ENCODE data around the gene FBLN1.
A peak's percentile ranks its signal among the peaks of the same experiment; 100 is the strongest.
"Not testable (repeated sequence)": the region's sequence is repeated elsewhere in the genome, so short reads cannot be mapped to it uniquely, and the experiment has no call there.

FBLN1 gene

DNA sequence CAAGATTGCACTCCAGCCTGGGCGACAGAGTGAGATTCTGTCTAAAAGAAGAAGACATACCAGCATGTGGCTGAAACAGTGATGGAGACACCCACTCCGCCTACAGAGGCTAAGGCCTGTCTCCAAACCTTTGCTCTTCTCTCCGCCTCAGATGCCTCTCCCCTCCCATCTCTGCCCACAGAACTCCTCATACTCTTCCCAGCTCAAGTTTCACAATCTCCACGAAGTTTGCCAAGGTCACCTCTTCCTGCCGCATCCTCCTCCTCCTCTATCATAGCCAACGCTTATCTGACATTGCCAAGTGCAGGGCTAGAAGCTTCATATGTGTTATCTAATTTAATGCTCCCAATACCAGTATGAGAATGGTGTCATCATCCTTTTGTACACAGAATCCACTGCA lies 25.9 kb upstream of the FBLN1 start:
- no peak for DNase-seq (ENCODE audit: low read depth, low spot score)

DNA sequence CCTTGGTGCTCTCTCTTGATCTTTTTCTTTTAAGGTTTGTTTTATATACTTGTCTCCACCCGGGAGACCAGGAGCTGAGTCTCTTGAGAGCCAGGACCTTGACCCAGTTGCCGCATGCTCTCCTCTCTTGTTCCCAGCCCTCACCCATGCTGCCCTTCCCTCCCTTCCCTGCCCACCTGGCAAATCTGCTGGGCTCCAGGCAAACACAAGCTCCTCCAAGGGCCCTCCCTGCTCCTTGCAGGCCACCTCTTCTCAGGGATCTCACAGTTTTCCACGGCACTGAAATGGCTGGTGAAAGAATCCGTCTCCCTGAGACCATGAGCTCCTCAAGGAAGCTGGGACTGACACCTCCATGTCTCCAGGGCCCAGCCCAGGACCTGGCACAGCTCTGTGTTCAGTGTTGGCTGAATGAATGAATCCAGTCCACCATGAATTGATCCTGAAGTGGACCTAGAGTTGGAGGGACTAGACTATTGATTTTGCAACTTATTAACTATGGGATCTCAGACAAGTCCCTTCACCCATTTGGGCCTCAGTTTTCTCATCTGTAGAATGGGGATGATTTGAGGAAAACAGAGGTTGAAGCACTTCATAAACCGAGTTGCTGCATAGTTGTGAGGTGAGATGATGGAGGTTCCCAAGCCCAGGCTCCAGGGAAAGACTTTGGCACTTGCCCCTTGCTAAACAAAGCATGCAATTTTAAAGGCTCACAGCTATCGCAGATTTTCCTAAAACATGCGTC lies 25.1 kb upstream of the FBLN1 start:
- DNase-seq (ENCODE audit: low read depth, low spot score): no peak

GRCh38 chr22:45478108-45478771 lies 24.4 kb upstream of the FBLN1 start:
- DNase-seq (ENCODE audit: low read depth, low spot score): peak; percentile 96

GRCh38 chr22:45480717-45481116 lies 22.0 kb upstream of the FBLN1 start:
- no peak for DNase-seq (ENCODE audit: low read depth, low spot score)

DNA sequence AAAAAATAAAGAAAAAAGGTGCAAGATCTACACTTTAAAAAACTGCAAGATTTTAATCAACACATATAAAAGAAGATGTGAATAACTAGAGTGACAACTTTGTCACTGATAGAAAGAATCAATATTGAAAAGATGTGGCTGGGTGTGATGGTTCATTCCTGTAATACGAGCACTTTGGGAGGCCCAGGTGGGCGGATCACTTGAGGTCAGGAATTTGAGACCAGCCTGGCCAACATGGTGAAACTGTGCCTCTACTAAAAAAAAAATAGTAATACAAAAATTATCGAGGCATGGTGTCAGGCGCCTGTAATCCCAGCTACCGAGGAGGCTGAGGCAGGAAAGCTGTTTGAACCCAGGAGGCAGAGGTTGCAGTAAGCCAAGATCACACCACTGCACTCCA lies 21.0 kb upstream of the FBLN1 start:
- DNase-seq (ENCODE audit: low read depth, low spot score): no peak

DNA sequence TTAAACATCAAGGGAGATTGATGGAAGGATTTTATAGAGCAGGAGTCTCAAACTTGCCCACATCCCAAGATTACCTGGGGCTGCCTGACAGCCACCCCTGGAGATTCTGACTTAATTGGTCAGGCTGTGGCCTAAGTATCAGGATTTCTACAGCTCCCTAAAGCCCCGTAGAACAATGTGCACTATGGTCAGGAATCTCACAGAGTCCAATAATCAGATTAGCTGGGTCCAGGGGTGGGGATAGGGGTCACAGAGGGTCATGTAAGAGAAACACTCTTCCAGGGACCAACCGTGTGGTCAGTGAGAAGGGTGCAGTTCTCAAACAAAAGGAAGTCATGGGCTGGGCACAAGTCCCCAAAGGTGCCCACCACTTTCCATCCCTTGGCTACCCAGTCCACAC lies 20.5 kb upstream of the FBLN1 start:
- no peak for DNase-seq (ENCODE audit: low read depth, low spot score)

DNA sequence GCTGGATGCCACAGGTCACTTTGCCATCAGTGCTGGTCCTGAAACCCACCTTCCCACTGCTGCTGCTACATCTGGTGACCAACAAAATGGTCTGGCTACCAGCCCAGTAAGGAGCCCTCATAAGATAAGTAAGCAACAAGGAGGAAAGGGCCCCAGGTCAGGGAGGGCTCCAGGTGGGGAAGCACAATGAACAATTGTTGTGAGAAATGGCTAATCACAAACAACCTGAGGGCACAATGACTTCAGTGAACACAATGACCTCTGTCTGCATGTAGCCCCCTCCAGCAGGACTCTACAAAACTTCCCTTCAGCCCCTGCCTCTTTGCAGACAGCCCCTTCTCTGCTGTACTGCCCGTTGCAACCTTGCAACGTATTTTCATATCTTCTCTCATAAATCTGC lies 19.4 kb upstream of the FBLN1 start:
- DNase-seq (ENCODE audit: low read depth, low spot score): no peak

- DNase-seq (ENCODE audit: low read depth, low spot score): no peak
Observed at GRCh38 chr22:45483918-45484499, 18.7 kb upstream of the FBLN1 start.

GRCh38 chr22:45484742-45485141 lies 17.9 kb upstream of the FBLN1 start:
- DNase-seq (ENCODE audit: low read depth, low spot score): no peak

GRCh38 chr22:45485261-45485660 lies 17.4 kb upstream of the FBLN1 start:
- no peak for DNase-seq (ENCODE audit: low read depth, low spot score)

- DNase-seq (ENCODE audit: low read depth, low spot score): no peak
Observed at GRCh38 chr22:45488764-45489370, 13.8 kb upstream of the FBLN1 start.

DNA sequence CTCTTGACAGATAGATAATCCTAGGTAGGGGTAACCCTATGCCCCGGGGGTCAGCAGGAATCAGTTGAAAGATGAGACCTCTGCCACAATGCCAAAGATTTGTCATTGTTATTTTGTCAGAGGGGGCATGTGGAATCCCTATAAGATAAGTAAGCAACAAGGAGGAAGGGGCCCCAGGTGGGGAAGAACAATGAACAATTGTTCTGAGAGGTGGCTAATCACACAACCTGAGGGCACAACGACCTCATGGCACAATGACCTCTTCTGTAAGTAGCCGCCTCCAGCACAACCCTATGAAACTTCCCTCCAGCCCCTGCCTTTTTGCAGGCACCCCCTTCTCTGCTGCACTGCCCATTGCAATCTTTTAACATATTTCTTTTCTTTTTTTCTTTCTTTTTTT lies 11.8 kb upstream of the FBLN1 start:
- no peak for DNase-seq (ENCODE audit: low read depth, low spot score)

GRCh38 chr22:45491841-45492240 lies 10.8 kb upstream of the FBLN1 start:
- DNase-seq (ENCODE audit: low read depth, low spot score): no peak

DNA sequence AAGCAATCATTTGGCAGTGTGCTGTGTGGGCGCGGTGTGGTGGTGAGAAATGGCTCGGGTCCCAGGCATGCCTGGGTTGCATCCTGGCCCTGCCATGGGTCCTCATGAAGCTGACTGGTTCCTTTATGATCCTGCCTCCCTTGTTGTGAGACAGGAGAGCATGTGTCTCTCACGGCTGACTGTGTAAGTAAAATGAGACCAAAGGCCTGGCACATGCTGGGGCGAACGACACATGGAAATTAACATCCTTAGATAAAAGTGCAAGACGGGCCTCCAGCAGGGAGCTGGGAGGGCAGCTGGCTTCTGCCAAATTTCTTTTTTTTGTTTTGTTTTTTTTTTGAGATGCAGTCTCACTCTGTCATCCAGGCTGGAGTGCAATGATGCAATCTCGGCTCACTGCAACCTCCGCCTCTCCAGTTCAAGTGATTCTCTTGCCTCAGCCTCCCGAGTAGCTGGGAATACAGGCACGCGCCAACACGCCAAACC lies 9.4 kb upstream of the FBLN1 start:
- no peak for DNase-seq (ENCODE audit: low read depth, low spot score)

DNA sequence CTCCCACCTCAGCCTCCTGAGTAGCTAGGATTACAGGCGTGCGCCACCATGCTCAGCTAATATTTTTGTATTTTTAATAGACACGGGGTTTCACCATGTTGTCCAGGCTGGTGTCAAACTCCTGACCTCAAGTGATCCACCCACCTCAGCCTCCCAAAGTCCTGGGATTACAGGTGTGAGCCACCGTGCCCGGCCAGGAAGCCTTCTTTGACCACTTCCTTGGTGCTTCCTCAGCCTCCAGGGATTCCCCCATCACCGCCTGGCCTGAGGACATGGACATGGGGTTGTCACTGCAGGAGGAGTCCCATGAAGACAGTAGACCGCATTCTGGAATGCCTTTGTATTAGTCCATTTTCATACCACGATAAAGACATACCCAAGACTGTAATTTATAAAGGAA lies 8.4 kb upstream of the FBLN1 start:
- not testable (repeated sequence) for DNase-seq (ENCODE audit: low read depth, low spot score)

DNA sequence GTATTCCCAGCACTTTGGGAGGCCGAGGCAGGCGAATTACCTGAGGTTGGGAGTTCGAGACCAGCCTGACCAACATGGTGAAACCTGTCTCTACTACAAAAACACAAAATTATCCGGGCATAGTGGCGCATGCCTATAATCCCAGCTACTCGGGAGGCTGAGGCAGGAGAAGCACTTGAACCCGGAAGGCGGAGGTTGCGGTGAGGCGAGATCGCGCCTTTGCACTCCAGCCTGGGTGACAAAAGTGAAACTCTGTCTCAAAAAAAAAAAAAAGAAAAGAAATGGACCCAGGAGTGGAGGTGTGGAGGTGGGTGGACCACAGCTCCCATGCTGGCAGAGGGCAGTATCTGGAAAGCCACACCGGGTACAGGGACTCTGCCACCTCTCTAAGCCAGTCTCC lies 7.1 kb upstream of the FBLN1 start:
- DNase-seq (ENCODE audit: low read depth, low spot score): not testable (repeated sequence)

GRCh38 chr22:45496451-45496941 lies 6.2 kb upstream of the FBLN1 start:
- no peak for DNase-seq (ENCODE audit: low read depth, low spot score)

DNA sequence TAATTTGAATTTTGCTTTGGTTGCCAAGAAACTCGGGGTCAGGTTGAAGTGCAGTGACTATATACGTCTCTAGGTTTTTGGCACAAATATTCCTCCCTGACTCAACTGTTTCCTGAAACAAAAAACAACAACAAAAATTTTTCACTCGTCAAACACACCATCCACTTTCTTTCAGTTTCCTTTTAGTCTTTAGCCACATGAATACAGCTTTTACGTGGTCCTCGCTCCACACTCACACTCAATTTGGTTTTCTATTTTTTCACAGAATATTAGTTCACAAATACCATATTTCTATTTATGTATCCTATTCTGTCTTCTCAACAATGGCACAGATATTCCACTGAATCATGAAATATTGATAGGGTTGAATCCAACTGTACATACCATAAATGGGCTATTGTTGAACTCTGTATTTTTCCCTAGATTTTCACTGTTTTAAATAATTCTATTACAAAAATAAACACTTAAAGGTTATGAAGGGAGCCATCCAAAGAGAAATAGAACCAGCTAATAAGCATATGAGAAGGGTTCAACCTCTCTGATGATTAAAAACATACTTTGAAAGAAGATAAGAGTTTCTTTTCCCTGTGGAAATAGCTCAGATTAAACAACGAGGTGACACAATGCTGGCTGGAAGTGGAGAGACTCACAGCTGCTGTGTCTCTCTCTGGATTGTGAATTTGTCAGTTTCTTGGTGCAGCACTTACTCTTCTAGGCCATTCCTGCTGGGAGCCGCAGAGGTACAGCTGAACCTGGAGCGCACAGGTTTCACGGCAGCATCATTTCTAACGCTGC lies 5.1 kb upstream of the FBLN1 start:
- DNase-seq (ENCODE audit: low read depth, low spot score): no peak

GRCh38 chr22:45499746-45500145 lies 2.9 kb upstream of the FBLN1 start:
- no peak for DNase-seq (ENCODE audit: low read depth, low spot score)

- no peak for DNase-seq (ENCODE audit: low read depth, low spot score)
Observed at GRCh38 chr22:45503050-45503815, 550 bp downstream of the FBLN1 start.
